ENCODE data around the gene PGM1.

The PGM1 gene

GRCh38 chr1:63601061-63601460 is 7.8 kb downstream of the PGM1 start:
- no peak for DNase-seq (ENCODE audit: low read depth)

GRCh38 chr1:63601463-63601862 is 8.3 kb downstream of the PGM1 start:
- DNase-seq (ENCODE audit: low read depth), result no peak

GRCh38 chr1:63601912-63602311 is 8.7 kb downstream of the PGM1 start:
- DNase-seq (ENCODE audit: low read depth), result no peak

GRCh38 chr1:63602629-63603028 is 9.4 kb downstream of the PGM1 start:
- no peak for DNase-seq (ENCODE audit: low read depth)

GRCh38 chr1:63603810-63604209 is 10.6 kb downstream of the PGM1 start:
- DNase-seq (ENCODE audit: low read depth), result no peak

- no peak for DNase-seq (ENCODE audit: low read depth)
Observed at GRCh38 chr1:63607322-63607721, 14.1 kb downstream of the PGM1 start.

- DNase-seq (ENCODE audit: low read depth), result no peak
Observed at GRCh38 chr1:63611231-63611630, 18.0 kb downstream of the PGM1 start.

- no peak for DNase-seq (ENCODE audit: low read depth)
Observed at GRCh38 chr1:63612564-63612963, 19.4 kb downstream of the PGM1 start.

- no peak for DNase-seq (ENCODE audit: low read depth)
Observed at GRCh38 chr1:63612971-63613370, 19.8 kb downstream of the PGM1 start.

- peak; percentile 3 for DNase-seq (ENCODE audit: low read depth)
Observed at GRCh38 chr1:63615768-63616420, 22.7 kb downstream of the PGM1 start.

- DNase-seq (ENCODE audit: low read depth), result no peak
Observed at GRCh38 chr1:63617450-63617849, 24.2 kb downstream of the PGM1 start.

GRCh38 chr1:63618011-63618410 is 24.8 kb downstream of the PGM1 start:
- no peak for DNase-seq (ENCODE audit: low read depth)

- no peak for DNase-seq (ENCODE audit: low read depth)
Observed at GRCh38 chr1:63619558-63619957, 26.3 kb downstream of the PGM1 start.

- DNase-seq (ENCODE audit: low read depth), result no peak
Observed at GRCh38 chr1:63620671-63621070, 27.5 kb downstream of the PGM1 start.

GRCh38 chr1:63621075-63621474 is 27.9 kb downstream of the PGM1 start:
- no peak for DNase-seq (ENCODE audit: low read depth)

- DNase-seq (ENCODE audit: low read depth), result no peak
Observed at GRCh38 chr1:63621698-63622097, 28.5 kb downstream of the PGM1 start.

GRCh38 chr1:63622849-63623566 is 29.8 kb downstream of the PGM1 start:
- DNase-seq (ENCODE audit: low read depth), result no peak

GRCh38 chr1:63623952-63624351 is 30.7 kb downstream of the PGM1 start:
- DNase-seq (ENCODE audit: low read depth), result no peak

GRCh38 chr1:63624911-63625310 is 31.7 kb downstream of the PGM1 start:
- no peak for DNase-seq (ENCODE audit: low read depth)

GRCh38 chr1:63626222-63626621 is 33.0 kb downstream of the PGM1 start:
- no peak for DNase-seq (ENCODE audit: low read depth)

- DNase-seq (ENCODE audit: low read depth), result no peak
Observed at GRCh38 chr1:63628607-63629006, 35.4 kb downstream of the PGM1 start.

GRCh38 chr1:63630238-63630637 is 37.0 kb downstream of the PGM1 start:
- no peak for DNase-seq (ENCODE audit: low read depth)

- DNase-seq (ENCODE audit: low read depth), result no peak
Observed at GRCh38 chr1:63630666-63631065, 37.5 kb downstream of the PGM1 start.

GRCh38 chr1:63632110-63632509 is 38.9 kb downstream of the PGM1 start:
- no peak for DNase-seq (ENCODE audit: low read depth)

Measured in T-helper 22 cell (primary cell).